Putamen (tissue), 1 donor: ENCODE data around the gene OGDHL.
"Not testable (repeated sequence)": the region's sequence is repeated elsewhere in the genome, so short reads cannot be mapped to it uniquely, and the experiment has no call there.

Experiments used
- DNase-seq: peaks from one replicate; pipeline ENCODE4 v3.0.0-alpha.2; 2016; ENCODE audit warnings: low spot score

The OGDHL gene

DNA sequence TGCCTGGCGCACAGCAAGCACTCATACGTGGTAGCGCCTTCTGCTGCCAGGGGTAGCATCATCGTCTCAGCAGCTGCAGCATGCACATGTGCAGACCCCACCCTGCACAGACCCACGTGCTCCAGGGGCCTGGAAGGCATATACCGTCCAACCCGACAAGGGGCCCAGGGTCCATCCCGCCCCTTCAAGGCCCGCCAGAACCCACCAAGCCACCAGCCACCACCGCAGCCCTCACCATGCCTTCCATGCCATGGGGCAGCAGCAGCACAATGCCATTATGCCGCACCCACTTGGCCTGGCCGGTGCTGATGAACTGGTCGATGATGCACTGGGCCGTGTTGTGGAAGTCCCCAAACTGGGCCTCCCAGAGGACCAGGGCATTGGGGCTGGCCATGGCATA is 22.7 kb downstream of the OGDHL start:
- no peak for DNase-seq

- DNase-seq: no peak
Measured at GRCh38 chr10:49738616-49739360, 23.3 kb downstream of the OGDHL start.

DNA sequence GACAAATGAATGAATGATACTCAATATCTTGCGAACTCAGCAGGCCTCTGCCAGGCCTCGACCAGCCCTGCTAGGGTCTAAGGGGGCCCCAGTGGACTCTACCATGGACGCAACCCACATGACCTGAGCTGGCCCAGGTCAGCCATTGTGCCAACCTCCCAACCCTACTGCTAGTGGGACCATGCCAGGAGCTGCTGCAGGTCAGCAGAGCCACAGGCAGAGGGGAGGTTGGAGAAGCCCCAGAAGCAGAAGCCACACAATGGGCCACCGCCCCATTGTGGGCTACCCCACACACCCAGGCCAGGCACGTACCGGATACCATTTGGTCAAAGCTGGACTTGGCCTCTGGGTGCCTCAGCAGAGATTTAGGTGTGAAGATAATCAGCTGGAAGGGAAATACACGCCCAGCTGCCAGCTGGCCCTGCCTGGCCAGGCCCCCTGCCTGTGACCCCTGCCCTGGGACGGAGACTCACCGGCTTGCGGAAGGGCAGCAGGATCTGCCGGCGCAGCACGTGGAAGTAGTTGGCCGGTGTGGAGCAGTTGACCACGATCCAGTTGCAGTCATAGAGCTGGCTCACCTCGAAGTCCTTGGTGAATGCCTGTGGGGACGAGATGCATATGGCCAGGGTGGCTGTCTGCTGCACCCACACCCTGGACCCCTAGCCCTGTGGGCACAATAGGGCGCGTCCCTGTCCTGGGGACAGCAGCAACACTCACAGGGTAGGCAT is 24.5 kb downstream of the OGDHL start:
- DNase-seq: no peak

DNA sequence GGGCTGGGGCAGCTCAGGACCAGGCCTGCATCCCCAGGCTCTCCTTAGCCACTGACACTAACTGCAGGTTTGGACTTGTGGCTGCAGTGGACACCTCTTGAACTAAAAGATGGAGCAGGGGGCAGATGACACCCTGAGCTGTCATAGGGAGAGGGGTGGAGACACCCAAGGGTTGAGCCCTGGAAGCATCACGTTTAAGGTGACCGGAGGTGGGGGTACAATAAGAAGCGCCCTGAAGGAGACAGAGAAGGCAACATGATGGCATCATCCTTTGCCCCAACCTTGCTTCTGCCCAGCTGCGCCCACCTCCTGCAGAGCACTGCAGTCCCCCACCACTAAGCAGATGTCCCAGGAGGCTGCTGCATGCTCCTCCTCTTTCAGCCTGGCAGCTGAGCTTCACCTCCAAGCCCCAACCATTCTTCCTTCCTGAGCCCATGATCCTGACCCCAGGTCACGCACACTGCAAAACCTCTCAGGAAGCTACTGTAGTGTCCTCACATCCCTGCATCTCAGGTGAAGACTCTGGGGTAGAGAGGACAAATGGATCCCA is 25.5 kb downstream of the OGDHL start:
- DNase-seq: no peak

- DNase-seq: no peak
Measured at GRCh38 chr10:49735848-49736563, 26.1 kb downstream of the OGDHL start.

- DNase-seq: no peak
Measured at GRCh38 chr10:49735161-49735560, 27.0 kb downstream of the OGDHL start.

- no peak for DNase-seq
Measured at GRCh38 chr10:49734676-49735075, 27.4 kb downstream of the OGDHL start.

DNA sequence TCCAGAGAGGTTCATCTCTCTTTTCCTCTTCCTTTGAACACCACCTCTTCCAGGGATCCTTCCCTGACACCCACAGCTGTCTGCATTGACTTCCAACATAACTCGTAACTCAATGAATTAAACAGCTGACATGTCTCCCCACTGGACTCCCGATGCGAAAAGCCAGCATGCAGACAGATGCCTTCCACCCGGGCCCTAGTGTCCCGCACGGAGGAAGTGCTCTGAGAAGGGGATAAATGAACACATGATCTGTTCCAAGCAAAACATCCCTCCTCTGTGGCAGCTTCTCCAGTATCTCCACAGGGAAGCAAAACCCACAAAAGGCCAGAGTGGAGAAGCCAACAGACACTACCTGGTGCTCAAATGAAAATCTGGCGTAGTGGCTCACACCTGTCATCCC is 28.3 kb downstream of the OGDHL start:
- DNase-seq: no peak

- no peak for DNase-seq
Measured at GRCh38 chr10:49726593-49726992, 35.5 kb downstream of the OGDHL start.

- DNase-seq: not testable (repeated sequence)
Measured at GRCh38 chr10:49715157-49715556, 47.0 kb downstream of the OGDHL start.

DNA sequence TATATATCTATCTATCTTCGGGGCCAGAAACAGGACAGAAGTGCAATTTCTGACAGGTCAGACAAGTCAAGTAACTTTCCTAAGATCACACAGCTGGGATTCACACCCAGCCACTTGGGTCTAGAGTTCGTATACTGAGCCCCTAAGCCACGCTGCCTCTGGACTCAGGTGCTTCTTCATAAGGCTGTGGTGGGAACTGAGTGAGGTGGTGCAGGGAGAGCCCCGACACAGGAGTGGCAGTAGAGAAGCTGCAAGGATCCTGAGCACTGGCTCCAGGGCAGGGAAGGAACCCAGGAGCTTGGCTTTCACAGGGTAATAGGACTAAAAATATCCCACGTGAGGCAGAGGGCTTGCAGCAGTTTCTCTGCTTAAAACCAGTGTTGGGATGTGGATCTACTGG is 48.9 kb downstream of the OGDHL start:
- no peak for DNase-seq

- DNase-seq: no peak
Measured at GRCh38 chr10:49711481-49711880, 50.6 kb downstream of the OGDHL start.

DNA sequence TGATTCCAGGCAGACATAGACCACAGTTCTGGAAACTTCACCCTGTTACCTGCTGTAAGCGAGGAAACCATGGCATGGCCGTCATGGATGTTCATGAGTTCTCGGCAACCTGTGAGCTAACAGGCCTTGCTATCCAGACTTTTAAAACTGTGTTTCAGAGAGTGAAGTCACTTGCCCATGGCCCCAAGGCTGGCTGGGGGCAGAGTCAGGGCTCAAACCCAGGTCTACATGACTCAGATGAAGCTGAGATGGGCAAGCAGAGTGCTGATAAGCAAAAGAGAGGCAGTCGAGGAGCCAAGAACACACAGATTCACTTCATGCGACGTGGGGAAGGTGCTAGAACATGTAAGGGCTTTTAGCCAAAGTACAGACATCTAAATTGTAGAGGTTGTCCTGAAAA is 51.2 kb downstream of the OGDHL start:
- DNase-seq: no peak

DNA sequence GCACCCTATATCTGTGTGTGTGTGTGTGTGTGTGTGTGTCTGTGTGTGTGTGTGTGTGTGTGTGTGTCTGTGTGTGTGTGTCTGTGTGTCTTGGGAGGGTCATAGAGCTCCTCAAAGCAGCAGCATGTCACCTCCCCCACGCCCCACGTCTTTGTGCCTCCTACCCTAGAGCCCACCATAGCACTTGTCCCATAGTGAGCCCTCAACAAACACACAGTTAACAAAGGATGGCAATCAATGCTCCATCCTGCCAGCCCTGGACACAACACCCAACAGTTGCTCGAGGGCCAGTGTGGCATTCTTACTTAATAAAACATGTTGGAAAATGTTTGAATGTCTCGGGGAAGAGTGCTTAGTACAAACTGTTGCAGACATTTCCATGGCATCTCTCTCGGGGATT is 52.2 kb downstream of the OGDHL start:
- no peak for DNase-seq

DNA sequence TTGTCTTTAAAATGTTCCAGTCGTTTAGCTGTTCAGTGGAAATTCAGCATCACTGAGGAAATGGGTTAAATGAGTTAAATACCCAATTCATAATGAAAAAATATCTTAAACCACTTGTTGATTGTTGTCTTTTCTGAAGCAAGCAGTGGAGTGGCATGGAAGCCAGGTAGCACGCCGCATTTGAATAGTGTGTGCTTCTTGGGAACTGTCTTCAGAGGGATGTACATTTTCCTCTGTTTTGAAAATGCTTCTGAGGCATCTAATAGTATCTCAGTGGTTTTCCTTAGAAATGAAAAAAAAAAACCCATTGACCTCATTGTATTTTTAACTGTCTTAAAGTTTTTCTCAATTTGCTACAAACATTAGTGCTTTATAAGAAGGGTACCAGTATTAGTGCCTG is 54.5 kb downstream of the OGDHL start:
- no peak for DNase-seq

GRCh38 chr10:49700997-49701396 is 61.1 kb downstream of the OGDHL start:
- no peak for DNase-seq

GRCh38 chr10:49700211-49700610 is 61.9 kb downstream of the OGDHL start:
- DNase-seq: no peak

GRCh38 chr10:49698679-49699078 is 63.4 kb downstream of the OGDHL start:
- no peak for DNase-seq

- no peak for DNase-seq
Measured at GRCh38 chr10:49696311-49696710, 65.8 kb downstream of the OGDHL start.

DNA sequence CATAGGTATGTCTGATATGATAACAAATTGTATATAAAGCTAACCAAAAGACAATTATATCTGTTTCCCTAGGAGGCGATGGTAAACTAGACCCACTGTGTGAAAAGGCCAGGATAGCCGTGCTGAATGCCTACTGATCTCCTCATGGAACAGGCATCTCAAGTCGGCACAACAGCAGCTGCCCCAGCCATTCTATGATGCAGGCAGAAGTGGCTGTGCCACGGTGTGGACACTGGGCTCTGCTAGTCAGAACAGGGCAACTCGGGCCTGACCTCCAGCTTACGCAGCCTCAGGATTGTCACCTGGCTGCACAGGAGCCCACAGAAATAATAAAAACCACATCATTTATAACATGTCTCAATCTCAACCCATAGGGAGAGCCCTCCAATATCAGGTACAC is 67.7 kb downstream of the OGDHL start:
- no peak for DNase-seq

GRCh38 chr10:49691588-49691987 is 70.5 kb downstream of the OGDHL start:
- DNase-seq: no peak

GRCh38 chr10:49690698-49691356 is 71.3 kb downstream of the OGDHL start:
- no peak for DNase-seq
